WI38 (cell line): ENCODE measurements around the gene OR6B1.

Experiments used
- H3K4me3 ChIP-seq: 2 replicates; pipeline ENCODE4 v1.5.1; 2011; ENCODE audit warnings: low read depth, mild to moderate bottlenecking, control low read depth, low read length
- TF ChIP-seq, protein P1 (sequence below): IDR thresholded peaks from 2 replicates; pipeline ENCODE4 v1.5.1; 2012; ENCODE audit warnings: low read depth, mild to moderate bottlenecking, control low read depth, low read length

OR6B1 gene

DNA sequence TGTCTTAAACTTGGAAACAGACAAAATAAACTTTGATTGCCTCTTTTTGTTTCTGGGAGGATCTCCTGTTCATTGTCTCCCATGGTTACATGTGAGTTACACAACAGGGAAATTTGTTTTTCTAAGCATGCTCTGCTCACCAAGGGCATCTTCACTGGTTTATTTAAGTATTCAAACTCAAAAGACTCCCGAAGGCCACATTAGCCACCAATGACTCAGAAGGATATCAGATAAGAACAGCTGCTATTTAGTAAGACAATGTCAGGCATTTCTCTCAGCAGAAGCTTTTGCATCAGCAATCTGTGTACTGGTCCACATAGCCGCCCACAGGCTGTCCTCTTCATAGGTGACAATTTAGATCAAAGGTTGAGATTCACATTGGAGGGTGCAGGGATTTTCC lies 19.3 kb downstream of the OR6B1 start:
- H3K4me3 ChIP-seq, result no peak overlapping the region
- TF ChIP-seq, protein P1, sequence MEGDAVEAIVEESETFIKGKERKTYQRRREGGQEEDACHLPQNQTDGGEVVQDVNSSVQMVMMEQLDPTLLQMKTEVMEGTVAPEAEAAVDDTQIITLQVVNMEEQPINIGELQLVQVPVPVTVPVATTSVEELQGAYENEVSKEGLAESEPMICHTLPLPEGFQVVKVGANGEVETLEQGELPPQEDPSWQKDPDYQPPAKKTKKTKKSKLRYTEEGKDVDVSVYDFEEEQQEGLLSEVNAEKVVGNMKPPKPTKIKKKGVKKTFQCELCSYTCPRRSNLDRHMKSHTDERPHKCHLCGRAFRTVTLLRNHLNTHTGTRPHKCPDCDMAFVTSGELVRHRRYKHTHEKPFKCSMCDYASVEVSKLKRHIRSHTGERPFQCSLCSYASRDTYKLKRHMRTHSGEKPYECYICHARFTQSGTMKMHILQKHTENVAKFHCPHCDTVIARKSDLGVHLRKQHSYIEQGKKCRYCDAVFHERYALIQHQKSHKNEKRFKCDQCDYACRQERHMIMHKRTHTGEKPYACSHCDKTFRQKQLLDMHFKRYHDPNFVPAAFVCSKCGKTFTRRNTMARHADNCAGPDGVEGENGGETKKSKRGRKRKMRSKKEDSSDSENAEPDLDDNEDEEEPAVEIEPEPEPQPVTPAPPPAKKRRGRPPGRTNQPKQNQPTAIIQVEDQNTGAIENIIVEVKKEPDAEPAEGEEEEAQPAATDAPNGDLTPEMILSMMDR, result no peak

DNA sequence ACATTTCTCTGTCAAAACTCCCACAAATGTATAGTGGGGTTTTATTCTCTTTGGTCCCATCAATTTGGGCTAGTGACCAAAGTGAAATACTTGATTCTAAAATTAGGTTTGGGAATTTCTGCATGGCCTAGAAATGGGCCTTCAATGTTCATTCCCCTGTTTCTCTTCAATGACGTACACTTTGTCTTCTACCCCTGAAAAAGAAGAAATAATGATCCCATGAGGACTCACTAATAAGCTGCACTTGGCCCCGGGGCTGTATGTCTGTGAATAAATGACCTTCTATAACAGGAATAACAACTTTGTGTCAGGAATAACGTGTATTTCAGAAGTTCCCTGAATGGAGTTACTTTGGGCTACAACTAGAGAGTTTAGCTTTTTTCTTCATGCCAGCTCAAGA lies 20.2 kb downstream of the OR6B1 start:
- TF ChIP-seq, protein P1, result no peak
- no peak overlapping the region for H3K4me3 ChIP-seq

- no peak overlapping the region for H3K4me3 ChIP-seq
- TF ChIP-seq, protein P1, result no peak
These were observed 22.0 kb downstream of the OR6B1 start for GRCh38 chr7:144022169-144022568.

- TF ChIP-seq, protein P1, result no peak
These were observed 23.2 kb downstream of the OR6B1 start for GRCh38 chr7:144023171-144023827.

GRCh38 chr7:144024213-144024612 lies 24.1 kb downstream of the OR6B1 start:
- TF ChIP-seq, protein P1, result no peak
- no peak overlapping the region for H3K4me3 ChIP-seq

More at GRCh38 chr7:144023171-144023827, 23.2 kb downstream of the OR6B1 start:
- H3K4me3 ChIP-seq, result no peak overlapping the region

GRCh38 chr7:144026203-144026883 lies 26.2 kb downstream of the OR6B1 start:
- TF ChIP-seq, protein P1, result no peak
- no peak overlapping the region for H3K4me3 ChIP-seq

DNA sequence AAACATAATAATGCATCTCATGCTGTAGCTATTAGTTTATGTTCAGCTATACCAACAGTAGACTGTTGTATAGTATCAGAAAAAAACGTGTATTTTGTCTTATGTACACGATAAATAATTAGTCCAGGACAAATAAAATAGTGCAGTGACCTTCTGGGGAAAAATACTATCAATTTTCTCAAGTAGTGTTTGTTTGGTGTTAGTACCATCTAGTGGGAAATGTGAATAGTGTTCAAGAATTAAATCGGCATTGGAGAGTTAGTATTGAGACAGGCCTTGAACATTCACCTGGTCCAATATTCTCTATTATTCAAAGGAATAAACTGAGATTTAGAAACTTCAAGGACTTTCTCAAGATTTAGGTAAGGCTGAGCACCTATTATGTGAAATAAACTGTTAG lies 26.9 kb downstream of the OR6B1 start:
- TF ChIP-seq, protein P1, result no peak
- no peak overlapping the region for H3K4me3 ChIP-seq
